ENCODE data around the gene PTPRN.

DNA sequence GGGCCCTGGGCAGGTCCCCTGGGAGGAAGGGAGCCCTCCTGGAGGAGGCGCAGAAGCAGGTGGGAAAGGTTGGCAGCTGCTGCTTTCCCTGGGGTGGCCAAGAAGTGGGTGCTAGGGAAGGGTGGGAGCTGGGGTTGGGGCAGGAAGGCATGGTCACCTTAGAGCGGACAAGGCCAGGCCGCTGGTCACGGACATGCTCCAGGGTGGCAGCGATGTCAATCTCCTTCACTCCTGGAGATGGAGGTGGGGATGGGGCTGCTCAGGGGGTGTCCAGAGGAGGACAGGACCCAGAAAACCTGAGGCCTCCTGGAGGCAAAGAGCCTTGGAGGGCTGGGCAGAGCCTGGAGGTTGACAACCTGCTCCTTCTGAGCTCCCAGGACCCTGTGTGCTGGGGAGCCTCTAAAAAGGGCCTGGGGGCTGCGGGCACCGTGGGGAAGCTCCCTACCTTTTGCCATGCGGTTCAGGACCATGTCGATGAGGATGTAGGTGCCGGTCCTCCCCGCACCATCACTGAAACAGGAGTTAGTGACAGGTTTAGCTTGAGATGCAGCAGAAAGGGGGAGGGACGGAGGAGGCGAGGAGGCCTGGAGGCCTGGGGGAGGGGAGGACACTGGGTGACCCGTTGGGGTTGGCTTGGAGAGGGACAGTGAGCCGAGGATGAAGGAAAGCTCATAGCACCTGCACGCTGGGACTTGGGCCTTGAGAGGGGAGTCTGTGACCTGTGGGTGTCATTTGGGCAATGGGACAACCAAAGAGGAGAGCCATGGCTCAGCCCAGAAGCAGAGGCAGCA lies 18.6 kb downstream of the PTPRN start:
- TF ChIP-seq, protein P1, sequence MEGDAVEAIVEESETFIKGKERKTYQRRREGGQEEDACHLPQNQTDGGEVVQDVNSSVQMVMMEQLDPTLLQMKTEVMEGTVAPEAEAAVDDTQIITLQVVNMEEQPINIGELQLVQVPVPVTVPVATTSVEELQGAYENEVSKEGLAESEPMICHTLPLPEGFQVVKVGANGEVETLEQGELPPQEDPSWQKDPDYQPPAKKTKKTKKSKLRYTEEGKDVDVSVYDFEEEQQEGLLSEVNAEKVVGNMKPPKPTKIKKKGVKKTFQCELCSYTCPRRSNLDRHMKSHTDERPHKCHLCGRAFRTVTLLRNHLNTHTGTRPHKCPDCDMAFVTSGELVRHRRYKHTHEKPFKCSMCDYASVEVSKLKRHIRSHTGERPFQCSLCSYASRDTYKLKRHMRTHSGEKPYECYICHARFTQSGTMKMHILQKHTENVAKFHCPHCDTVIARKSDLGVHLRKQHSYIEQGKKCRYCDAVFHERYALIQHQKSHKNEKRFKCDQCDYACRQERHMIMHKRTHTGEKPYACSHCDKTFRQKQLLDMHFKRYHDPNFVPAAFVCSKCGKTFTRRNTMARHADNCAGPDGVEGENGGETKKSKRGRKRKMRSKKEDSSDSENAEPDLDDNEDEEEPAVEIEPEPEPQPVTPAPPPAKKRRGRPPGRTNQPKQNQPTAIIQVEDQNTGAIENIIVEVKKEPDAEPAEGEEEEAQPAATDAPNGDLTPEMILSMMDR (conservative IDR thresholded peaks at IDR 0.05; ENCODE audit: low read depth in 2 of 2): no peak
- TF ChIP-seq CREB1 (CRISPR knock-in tag; IDR thresholded peaks at IDR 0.05; ENCODE audit: low read depth) (no peak), JUNB (IDR thresholded peaks at IDR 0.05; ENCODE audit: unreplicated experiment) (no peak), EZH2 (IDR thresholded peaks at IDR 0.05; ENCODE audit: low read depth, unreplicated experiment) (no peak), POLR2AphosphoS5 (IDR thresholded peaks at IDR 0.05; ENCODE audit: low read depth) (no peak), EZH2phosphoT487 (IDR thresholded peaks at IDR 0.05; ENCODE audit: unreplicated experiment) (no peak), ZNF114 (CRISPR knock-in tag; IDR thresholded peaks at IDR 0.05) (no peak), STAT1 (IDR thresholded peaks at IDR 0.05; ENCODE audit: unreplicated experiment) (no peak)
- TF ChIP-seq, protein P2, sequence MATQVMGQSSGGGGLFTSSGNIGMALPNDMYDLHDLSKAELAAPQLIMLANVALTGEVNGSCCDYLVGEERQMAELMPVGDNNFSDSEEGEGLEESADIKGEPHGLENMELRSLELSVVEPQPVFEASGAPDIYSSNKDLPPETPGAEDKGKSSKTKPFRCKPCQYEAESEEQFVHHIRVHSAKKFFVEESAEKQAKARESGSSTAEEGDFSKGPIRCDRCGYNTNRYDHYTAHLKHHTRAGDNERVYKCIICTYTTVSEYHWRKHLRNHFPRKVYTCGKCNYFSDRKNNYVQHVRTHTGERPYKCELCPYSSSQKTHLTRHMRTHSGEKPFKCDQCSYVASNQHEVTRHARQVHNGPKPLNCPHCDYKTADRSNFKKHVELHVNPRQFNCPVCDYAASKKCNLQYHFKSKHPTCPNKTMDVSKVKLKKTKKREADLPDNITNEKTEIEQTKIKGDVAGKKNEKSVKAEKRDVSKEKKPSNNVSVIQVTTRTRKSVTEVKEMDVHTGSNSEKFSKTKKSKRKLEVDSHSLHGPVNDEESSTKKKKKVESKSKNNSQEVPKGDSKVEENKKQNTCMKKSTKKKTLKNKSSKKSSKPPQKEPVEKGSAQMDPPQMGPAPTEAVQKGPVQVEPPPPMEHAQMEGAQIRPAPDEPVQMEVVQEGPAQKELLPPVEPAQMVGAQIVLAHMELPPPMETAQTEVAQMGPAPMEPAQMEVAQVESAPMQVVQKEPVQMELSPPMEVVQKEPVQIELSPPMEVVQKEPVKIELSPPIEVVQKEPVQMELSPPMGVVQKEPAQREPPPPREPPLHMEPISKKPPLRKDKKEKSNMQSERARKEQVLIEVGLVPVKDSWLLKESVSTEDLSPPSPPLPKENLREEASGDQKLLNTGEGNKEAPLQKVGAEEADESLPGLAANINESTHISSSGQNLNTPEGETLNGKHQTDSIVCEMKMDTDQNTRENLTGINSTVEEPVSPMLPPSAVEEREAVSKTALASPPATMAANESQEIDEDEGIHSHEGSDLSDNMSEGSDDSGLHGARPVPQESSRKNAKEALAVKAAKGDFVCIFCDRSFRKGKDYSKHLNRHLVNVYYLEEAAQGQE (IDR thresholded peaks at IDR 0.05; ENCODE audit: unreplicated experiment): no peak

All from GM23338 (cell line).